Liver (tissue), 9 donors: ENCODE measurements around the gene BZW2. TPM values are rescaled to one million over a fixed set of nuclear protein-coding genes. Genes with fewer than 3 reads are reported as not detected.

ENCODE experiments used
- DNase-seq: peaks from one replicate; pipeline ENCODE4 v3.0.0-alpha.2; 2017; ENCODE audit warnings: low spot score
- H3K27ac ChIP-seq, 2 donors: one replicate each; pipeline ENCODE4 v1.7.0; 2013; ENCODE audit warnings: inconsistent platforms in 2 of 2, low read length in 2 of 2, control low read depth in 1 of 2, low read depth in 1 of 2, mild to moderate bottlenecking in 1 of 2
- H3K27me3 ChIP-seq, 4 donors: one replicate each; pipeline versions ENCODE4 v1.6.1 to v1.7.0; 2013; ENCODE audit warnings: low read length in 3 of 4, inconsistent platforms in 1 of 4, mild to moderate bottlenecking in 1 of 4, moderate library complexity in 1 of 4; ENCODE audit not compliant: control insufficient read depth in 4 of 4, insufficient read depth in 4 of 4
- H3K36me3 ChIP-seq, 4 donors: one replicate each; pipeline versions ENCODE4 v1.6.1 to v1.7.0; 2013; ENCODE audit warnings: low read length in 3 of 4, mild to moderate bottlenecking in 3 of 4, low read depth in 1 of 4, moderate library complexity in 1 of 4; ENCODE audit not compliant: control insufficient read depth in 4 of 4, insufficient read depth in 3 of 4
- H3K4me1 ChIP-seq, 4 donors: one replicate each; pipeline versions ENCODE4 v1.6.1 to v1.7.0; 2013; ENCODE audit warnings: low read length in 3 of 4, mild to moderate bottlenecking in 3 of 4, moderate library complexity in 1 of 4; ENCODE audit not compliant: control insufficient read depth in 4 of 4, insufficient read depth in 4 of 4
- H3K4me3 ChIP-seq, 3 donors: one replicate each; pipeline versions ENCODE4 v1.6.1 to v1.7.0; 2013; ENCODE audit warnings: low read length in 3 of 3, control low read depth in 1 of 3, low read depth in 1 of 3, mild to moderate bottlenecking in 1 of 3
- H3K9ac ChIP-seq, 2 donors: one replicate each; pipeline ENCODE4 v1.7.0; 2013; ENCODE audit warnings: low read length in 2 of 2, mild to moderate bottlenecking in 2 of 2, moderate library complexity in 2 of 2, control low read depth in 1 of 2, low read depth in 1 of 2
- H3K9me3 ChIP-seq, 4 donors: one replicate each; pipeline versions ENCODE4 v1.6.1 to v1.7.0; 2013; ENCODE audit warnings: low read length in 3 of 4; ENCODE audit not compliant: control insufficient read depth in 4 of 4
- CTCF ChIP-seq: fragments of 150-350 bp; IDR thresholded peaks from 2 replicates; pipeline ENCODE4 v1.5.1; 2017; ENCODE audit warnings: improper control_type of control experiment, low read depth, low read length; ENCODE audit not compliant: missing input control
- EGR1 ChIP-seq, 2 donors: IDR thresholded peaks; 2 replicates each; pipeline ENCODE4 v1.6.1; 2016 to 2018; ENCODE audit warnings: antibody characterized with exemption in 2 of 2, low read depth in 2 of 2
- FOXA2 ChIP-seq: IDR thresholded peaks from 2 replicates; pipeline ENCODE4 v1.6.1; 2016; ENCODE audit warnings: antibody characterized with exemption
- GABPA ChIP-seq, 2 donors: IDR thresholded peaks in 1 of 2; conservative IDR thresholded peaks in 1 of 2; 2 replicates each; pipeline ENCODE4 v1.6.1; 2016; ENCODE audit warnings: antibody characterized with exemption in 2 of 2, mild to moderate bottlenecking in 1 of 2, moderate library complexity in 1 of 2
- HNF4A ChIP-seq, 2 donors: conservative IDR thresholded peaks; 2 replicates each; pipeline ENCODE4 v1.6.1; 2016; ENCODE audit warnings: antibody characterized with exemption in 2 of 2, mild to moderate bottlenecking in 2 of 2
- HNF4G ChIP-seq: IDR thresholded peaks from 2 replicates; pipeline ENCODE4 v1.6.1; 2016; ENCODE audit warnings: antibody characterized with exemption
- JUND ChIP-seq, 2 donors: IDR thresholded peaks; 2 replicates each; pipeline ENCODE4 v1.6.1; 2016; ENCODE audit warnings: antibody characterized with exemption in 2 of 2
- MAX ChIP-seq: IDR thresholded peaks from 2 replicates; pipeline ENCODE4 v1.6.1; 2016; ENCODE audit warnings: antibody characterized with exemption
- NR2F2 ChIP-seq: IDR thresholded peaks from 2 replicates; pipeline ENCODE4 v1.6.1; 2016; ENCODE audit warnings: antibody characterized with exemption
- RAD21 ChIP-seq, 2 donors: IDR thresholded peaks; 2 replicates each; pipeline ENCODE4 v1.6.1; 2016; ENCODE audit warnings: antibody characterized with exemption in 2 of 2, mild to moderate bottlenecking in 2 of 2
- REST ChIP-seq: IDR thresholded peaks from 2 replicates; pipeline ENCODE4 v1.6.1; 2016; ENCODE audit warnings: antibody characterized with exemption, mild to moderate bottlenecking
- RXRA ChIP-seq, 2 donors: IDR thresholded peaks; 2 replicates each; pipeline ENCODE4 v1.6.1; 2017 to 2018; ENCODE audit warnings: antibody characterized with exemption in 2 of 2, mild to moderate bottlenecking in 1 of 2
- SP1 ChIP-seq: IDR thresholded peaks from 2 replicates; pipeline ENCODE4 v1.6.1; 2018; ENCODE audit warnings: antibody characterized with exemption, mild to moderate bottlenecking
- TAF1 ChIP-seq: conservative IDR thresholded peaks from 2 replicates; pipeline ENCODE4 v1.6.1; 2016; ENCODE audit warnings: antibody characterized with exemption, mild to moderate bottlenecking
- YY1 ChIP-seq: IDR thresholded peaks from 2 replicates; pipeline ENCODE4 v1.6.1; 2016; ENCODE audit warnings: antibody characterized with exemption, mild to moderate bottlenecking
- WGBS: extraction: QIAGEN DNeasy Blood & Tissue Kit; methylation state at CpG from one replicate; pipeline ENCODE4 v1.1.7; 2013; 5-methylcytosine and 5-hydroxymethylcytosine counted together
- polyA plus RNA-seq, 2 donors: library from polyadenylated mRNA; stranded (reverse) in 1 of 2; unstranded in 1 of 2; fragments of 200-250 nt in 1 of 2; fragments of >200 nt in 1 of 2; fragmentation: Nextera tagmentation in 1 of 2; extraction: Ambion mirVana in 1 of 2; gene quantifications; one replicate each; pipeline versions ENCODE4 v1.2.1 to v1.2.3, GENCODE V29; 2013 to 2015
- total RNA-seq, 2 donors: library from RNA; depleted of rRNA; stranded (reverse); fragments of >200 nt; gene quantifications; one replicate each; pipeline ENCODE4 v1.2.3, GENCODE V29; 2014
- TF ChIP-seq, protein P1 (sequence below): IDR thresholded peaks from 2 replicates; pipeline ENCODE4 v1.6.1; 2016; ENCODE audit warnings: antibody characterized with exemption
- TF ChIP-seq, protein P2 (sequence below): IDR thresholded peaks from 2 replicates; pipeline ENCODE4 v1.6.1; 2016; ENCODE audit warnings: antibody characterized with exemption
- donor health status: healthy.
- donor health status: healthy.
- donor health status: healthy.
- donor health status: healthy.
- donor health status: healthy.

BZW2 gene
- total and polyA plus RNA-seq, 4 donors = 10.9 to 18.6 (median 13.1) TPM

GRCh38 chr7:16747102-16747501, 101.1 kb downstream of the BZW2 start:
- DNase-seq = no peak
- H3K4me1 ChIP-seq = no peaks in the 10 kb centered on the region
- TF ChIP-seq, protein P1, sequence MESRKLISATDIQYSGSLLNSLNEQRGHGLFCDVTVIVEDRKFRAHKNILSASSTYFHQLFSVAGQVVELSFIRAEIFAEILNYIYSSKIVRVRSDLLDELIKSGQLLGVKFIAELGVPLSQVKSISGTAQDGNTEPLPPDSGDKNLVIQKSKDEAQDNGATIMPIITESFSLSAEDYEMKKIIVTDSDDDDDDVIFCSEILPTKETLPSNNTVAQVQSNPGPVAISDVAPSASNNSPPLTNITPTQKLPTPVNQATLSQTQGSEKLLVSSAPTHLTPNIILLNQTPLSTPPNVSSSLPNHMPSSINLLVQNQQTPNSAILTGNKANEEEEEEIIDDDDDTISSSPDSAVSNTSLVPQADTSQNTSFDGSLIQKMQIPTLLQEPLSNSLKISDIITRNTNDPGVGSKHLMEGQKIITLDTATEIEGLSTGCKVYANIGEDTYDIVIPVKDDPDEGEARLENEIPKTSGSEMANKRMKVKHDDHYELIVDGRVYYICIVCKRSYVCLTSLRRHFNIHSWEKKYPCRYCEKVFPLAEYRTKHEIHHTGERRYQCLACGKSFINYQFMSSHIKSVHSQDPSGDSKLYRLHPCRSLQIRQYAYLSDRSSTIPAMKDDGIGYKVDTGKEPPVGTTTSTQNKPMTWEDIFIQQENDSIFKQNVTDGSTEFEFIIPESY = no peak
- TF ChIP-seq, protein P2, sequence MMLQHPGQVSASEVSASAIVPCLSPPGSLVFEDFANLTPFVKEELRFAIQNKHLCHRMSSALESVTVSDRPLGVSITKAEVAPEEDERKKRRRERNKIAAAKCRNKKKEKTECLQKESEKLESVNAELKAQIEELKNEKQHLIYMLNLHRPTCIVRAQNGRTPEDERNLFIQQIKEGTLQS = no peak
- no peak overlapping the region for H3K27ac ChIP-seq
- no peaks in the 10 kb centered on the region for H3K36me3 ChIP-seq
- no peak overlapping the region for H3K4me3 ChIP-seq
- no peak overlapping the region for H3K9ac ChIP-seq
- no peaks in the 10 kb centered on the region for H3K9me3 ChIP-seq
- no peaks in the 10 kb centered on the region for H3K27me3 ChIP-seq
- WGBS = 70% methylated on average over 1 of the region's 1 CpG

DNA sequence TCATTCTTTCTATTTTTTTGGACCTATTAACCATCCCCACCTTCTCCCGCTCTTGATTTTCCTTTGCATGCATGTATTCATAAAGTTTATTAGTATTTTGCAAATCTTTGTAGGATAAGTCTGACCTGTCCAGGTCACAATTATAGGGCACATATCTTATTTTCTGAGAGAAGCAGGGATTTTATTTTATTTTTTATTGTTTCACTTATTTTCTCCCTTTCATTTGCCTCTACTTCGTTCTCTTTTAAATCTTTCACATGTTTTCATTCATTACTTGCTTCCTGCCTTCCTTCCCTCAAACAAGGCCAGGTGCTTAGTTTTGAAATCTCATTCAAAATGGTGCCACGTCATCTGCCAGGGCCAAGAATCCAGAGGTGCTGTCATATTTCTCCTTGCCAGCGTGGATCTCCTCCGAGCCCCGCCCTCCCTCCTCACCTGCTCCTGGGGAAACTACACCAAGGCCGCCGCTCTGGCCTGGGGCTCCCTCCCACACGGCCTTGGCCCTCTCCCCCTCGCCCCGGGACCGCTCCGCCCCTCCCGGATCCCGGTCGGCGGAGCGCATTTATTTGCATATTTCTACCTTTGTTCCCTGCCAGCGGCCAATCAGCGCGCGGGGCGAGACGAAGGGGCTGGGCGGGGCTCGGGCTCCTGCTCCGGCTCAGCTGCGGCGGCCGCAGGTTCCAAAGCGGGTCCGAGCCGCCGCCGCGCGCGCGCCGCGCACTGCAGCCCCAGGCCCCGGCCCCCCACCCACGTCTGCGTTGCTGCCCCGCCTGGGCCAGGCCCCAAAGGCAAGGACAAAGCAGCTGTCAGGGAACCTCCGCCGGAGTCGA, 107.3 kb downstream of the BZW2 start, which contains the start of gene TSPAN13:
TSS of gene TSPAN13 (plus strand) at position 654 of the 830 bp plus-strand sequence. CDS start 213 bp downstream, outside the sequence.
- no peak within 1 kb of the TSS for H3K9ac ChIP-seq
- peak within 1 kb of the TSS; percentile 65 to 80 (median 71) for H3K4me3 ChIP-seq
- TF ChIP-seq HNF4G = no peak
- TF ChIP-seq, protein P1 = no peak
- TF ChIP-seq JUND (IDR thresholded peaks at IDR 0.05) = no peak
- TF ChIP-seq REST = peak; percentile 44
- no peak for TF ChIP-seq EGR1 (IDR thresholded peaks at IDR 0.05; ENCODE audit: low read depth in 2 of 2)
- peak; percentile 57 to 69 for TF ChIP-seq HNF4A (conservative IDR thresholded peaks at IDR 0.05)
- peak; percentile 54 for TF ChIP-seq SP1
- TF ChIP-seq TAF1 = no peak
- TF ChIP-seq FOXA2 = no peak
- TF ChIP-seq RAD21 (IDR thresholded peaks at IDR 0.05) = no peak
- TF ChIP-seq YY1 = peak; percentile 87
- no peak for TF ChIP-seq NR2F2
- TF ChIP-seq MAX = no peak
- TF ChIP-seq CTCF = no peak
- TF ChIP-seq, protein P2 = no peak
- peak; percentile 21 to 29 for TF ChIP-seq RXRA (IDR thresholded peaks at IDR 0.05)
- TF ChIP-seq GABPA (IDR thresholded peaks at IDR 0.05 in 1 of 2, conservative IDR thresholded peaks at IDR 0.05 in 1 of 2) = no peak
- H3K27me3 ChIP-seq = no peaks in the 10 kb centered on the region
- DNase-seq = peak; percentile 89
- peak within 1 kb of the TSS in 1 of 2 donors; percentile 11 for H3K27ac ChIP-seq
- WGBS = 3% methylated on average over 48 of the region's 48 CpGs
- H3K36me3 ChIP-seq = no peaks in the 10 kb centered on the region
- H3K4me1 ChIP-seq = peaks cover 0 to 9% (median 2%) of the 10 kb centered on the region in 4 donors
- no peaks in the 10 kb centered on the region for H3K9me3 ChIP-seq
